TTC549 (cell line): ENCODE results near the gene GSTP1.
"Not testable (repeated sequence)": the region's sequence is repeated elsewhere in the genome, so short reads cannot be mapped to it uniquely, and the experiment has no call there.

ENCODE experiments used
- FAIRE-seq: peaks from 2 replicates; lab custom pipeline; 2012; peaks lifted over from hg19 to GRCh38; lab: Jason Lieb, UNC

Gene GSTP1

GRCh38 chr11:67597458-67597857 is 13.8 kb downstream of the GSTP1 start:
- not testable (repeated sequence) for FAIRE-seq

- FAIRE-seq = not testable (repeated sequence)
Measured at GRCh38 chr11:67597963-67598362, 14.4 kb downstream of the GSTP1 start.

GRCh38 chr11:67599149-67599548 is 15.5 kb downstream of the GSTP1 start:
- FAIRE-seq = no peak

GRCh38 chr11:67600324-67601029 is 16.9 kb downstream of the GSTP1 start:
- FAIRE-seq = no peak

GRCh38 chr11:67601098-67601497 is 17.5 kb downstream of the GSTP1 start:
- FAIRE-seq = no peak

- FAIRE-seq = not testable (repeated sequence)
Measured at GRCh38 chr11:67604119-67604518, 20.5 kb downstream of the GSTP1 start.

GRCh38 chr11:67604815-67605214 is 21.2 kb downstream of the GSTP1 start:
- no peak for FAIRE-seq

GRCh38 chr11:67605231-67606011 is 21.8 kb downstream of the GSTP1 start:
- no peak for FAIRE-seq

- no peak for FAIRE-seq
Measured at GRCh38 chr11:67606093-67606491, 22.5 kb downstream of the GSTP1 start.

GRCh38 chr11:67606492-67607295 is 23.1 kb downstream of the GSTP1 start, which contains the start of gene NDUFV1:
TSS of gene NDUFV1 (plus strand) at chr11:67606936. CDS start at chr11:67607005, 69 bp downstream.
- FAIRE-seq = no peak

- no peak for FAIRE-seq
Measured at GRCh38 chr11:67607507-67607906, 23.9 kb downstream of the GSTP1 start.

- no peak for FAIRE-seq
Measured at GRCh38 chr11:67608486-67608885, 24.9 kb downstream of the GSTP1 start.

GRCh38 chr11:67609316-67609715 is 25.7 kb downstream of the GSTP1 start:
- no peak for FAIRE-seq

GRCh38 chr11:67610302-67610868 is 26.8 kb downstream of the GSTP1 start:
- no peak for FAIRE-seq

GRCh38 chr11:67611165-67611564 is 27.6 kb downstream of the GSTP1 start:
- FAIRE-seq = no peak

GRCh38 chr11:67611704-67612587 is 28.3 kb downstream of the GSTP1 start:
- no peak for FAIRE-seq

GRCh38 chr11:67612751-67613150 is 29.1 kb downstream of the GSTP1 start:
- no peak for FAIRE-seq

GRCh38 chr11:67613313-67613959 is 29.8 kb downstream of the GSTP1 start:
- FAIRE-seq = no peak

- no peak for FAIRE-seq
Measured at GRCh38 chr11:67613960-67614715, 30.5 kb downstream of the GSTP1 start.
